GM19397 (cell line): Measurements from ENCODE around the gene AKAP13.
A peak's percentile ranks its signal among the peaks of the same experiment; 100 is the strongest.

Experiments
- ATAC-seq: cut with Tn5 transposase; IDR thresholded peaks from one replicate; pipeline ENCODE4 v1.9.1; 2021; ENCODE audit warnings: mild to moderate bottlenecking, moderate library complexity; ENCODE audit not compliant: unreplicated experiment

The AKAP13 gene

GRCh38 chr15:85619992-85620689 is 239.7 kb downstream of the AKAP13 start:
- ATAC-seq: no peak

GRCh38 chr15:85620690-85621049 is 240.3 kb downstream of the AKAP13 start:
- ATAC-seq: no peak

GRCh38 chr15:85621094-85621493 is 240.7 kb downstream of the AKAP13 start:
- ATAC-seq: no peak

GRCh38 chr15:85622221-85622831 is 241.9 kb downstream of the AKAP13 start:
- no peak for ATAC-seq

GRCh38 chr15:85623315-85624049 is 243.1 kb downstream of the AKAP13 start:
- ATAC-seq: no peak

GRCh38 chr15:85624291-85624801 is 243.9 kb downstream of the AKAP13 start:
- no peak for ATAC-seq

- ATAC-seq: peak; percentile 27
Measured at GRCh38 chr15:85625166-85625830, 244.9 kb downstream of the AKAP13 start.

GRCh38 chr15:85625856-85626255 is 245.5 kb downstream of the AKAP13 start:
- peak; percentile 78 for ATAC-seq

GRCh38 chr15:85627213-85627935 is 247.0 kb downstream of the AKAP13 start:
- ATAC-seq: no peak

- no peak for ATAC-seq
Measured at GRCh38 chr15:85630311-85630710, 249.9 kb downstream of the AKAP13 start.

GRCh38 chr15:85631018-85631417 is 250.6 kb downstream of the AKAP13 start:
- no peak for ATAC-seq

GRCh38 chr15:85632014-85632413 is 251.6 kb downstream of the AKAP13 start:
- no peak for ATAC-seq

- no peak for ATAC-seq
Measured at GRCh38 chr15:85633859-85634258, 253.5 kb downstream of the AKAP13 start.

- ATAC-seq: no peak
Measured at GRCh38 chr15:85636351-85636750, 255.9 kb downstream of the AKAP13 start.

- ATAC-seq: no peak
Measured at GRCh38 chr15:85639752-85640381, 259.5 kb downstream of the AKAP13 start.

GRCh38 chr15:85642065-85642692 is 261.8 kb downstream of the AKAP13 start:
- ATAC-seq: no peak

GRCh38 chr15:85642693-85643066 is 262.3 kb downstream of the AKAP13 start:
- ATAC-seq: no peak

- ATAC-seq: peak; percentile 76
Measured at GRCh38 chr15:85646538-85647091, 266.2 kb downstream of the AKAP13 start.

- ATAC-seq: no peak
Measured at GRCh38 chr15:85649372-85649771, 269.0 kb downstream of the AKAP13 start.
